IMR-90 (cell line): ENCODE measurements around the gene HOXD3.

ENCODE experiments used
- BHLHE40 ChIP-seq: fragments of 150-350 bp; IDR thresholded peaks from 2 replicates; pipeline ENCODE4 v1.6.1; 2016; ENCODE audit warnings: mild to moderate bottlenecking, low read depth, low read length
- CHD1 ChIP-seq: IDR thresholded peaks from 2 replicates; pipeline ENCODE4 v1.6.1; 2012; ENCODE audit warnings: low read depth, low read length, improper control_type of control experiment
- CTCF ChIP-seq: conservative IDR thresholded peaks from 2 replicates; pipeline ENCODE4 v1.5.1; 2012; ENCODE audit warnings: mild to moderate bottlenecking, low read depth, low read length, improper control_type of control experiment
- FOS ChIP-seq: fragments of 150-350 bp; IDR thresholded peaks from 2 replicates; pipeline ENCODE4 v1.6.1; 2016; ENCODE audit warnings: low read depth, low read length
- MAFK ChIP-seq: IDR thresholded peaks from 2 replicates; pipeline ENCODE4 v1.6.1; 2012; ENCODE audit warnings: low read depth, low read length, improper control_type of control experiment
- MXI1 ChIP-seq: IDR thresholded peaks from 2 replicates; pipeline ENCODE4 v1.6.1; 2012; ENCODE audit warnings: low read depth, mild to moderate bottlenecking, low read length, moderate library complexity, borderline replicate concordance
- POLR2A ChIP-seq: IDR thresholded peaks from 2 replicates; pipeline ENCODE4 v1.6.1; 2012; ENCODE audit warnings: mild to moderate bottlenecking, low read depth, low read length
- RAD21 ChIP-seq: IDR thresholded peaks from 2 replicates; pipeline ENCODE4 v1.6.1; 2012; ENCODE audit warnings: low read length, improper control_type of control experiment
- RCOR1 ChIP-seq: IDR thresholded peaks from 2 replicates; pipeline ENCODE4 v1.6.1; 2012; ENCODE audit warnings: mild to moderate bottlenecking, low read length, improper control_type of control experiment; ENCODE audit not compliant: insufficient replicate concordance
- RFX5 ChIP-seq: IDR thresholded peaks from 2 replicates; pipeline ENCODE4 v1.8.0; 2012; ENCODE audit warnings: low read depth, mild to moderate bottlenecking, low read length, moderate library complexity

GRCh38 chr2:176148751-176149421 is 8.2 kb upstream of the HOXD3 start:
- TF ChIP-seq RCOR1 (no peak), POLR2A (no peak), CTCF (no peak), RAD21 (no peak), FOS (no peak), MAFK (no peak), RFX5 (no peak), CHD1 (no peak), BHLHE40 (no peak), MXI1 (no peak)
